Measurements from ENCODE around the gene SUFU.
A peak's percentile ranks its signal among the peaks of the same experiment; 100 is the strongest.

The SUFU gene

DNA sequence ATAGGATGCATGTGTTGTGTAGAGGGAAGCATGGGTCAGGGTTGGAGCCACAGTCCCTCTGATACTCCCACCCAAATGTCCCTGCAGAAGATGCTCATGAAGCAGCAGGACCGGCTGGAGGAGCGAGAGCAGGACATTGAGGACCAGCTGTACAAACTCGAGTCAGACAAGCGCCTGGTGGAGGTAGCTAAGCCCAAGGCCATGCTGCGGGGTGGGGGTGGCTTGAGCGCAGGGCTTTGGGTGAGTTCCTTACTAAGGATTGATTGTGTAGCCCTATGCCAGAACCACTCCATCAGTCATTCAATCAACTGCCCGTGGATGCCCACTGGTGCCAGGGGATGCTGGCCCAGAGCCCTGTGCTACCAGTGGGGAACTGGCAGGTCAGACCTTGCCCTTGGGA lies 150.8 kb downstream of the SUFU start:
- Histone ChIP-seq H3K4me3 (ENCODE audit: insufficient read depth, low read depth, low read length, poor library complexity, severe bottlenecking) (no peak overlapping the region), H3K27ac (ENCODE audit: insufficient read depth, low read length, poor library complexity, severe bottlenecking) (no peak overlapping the region), H3K9me3 (ENCODE audit: control insufficient read depth, low read length) (no peaks in the 10 kb centered on the region), H3K4me1 (ENCODE audit: control insufficient read depth, insufficient read depth, low read length, poor library complexity, severe bottlenecking) (peaks cover 37% of the 10 kb centered on the region), H3K36me3 (ENCODE audit: control insufficient read depth, insufficient read depth, low read length) (peaks cover 55% of the 10 kb centered on the region), H3K27me3 (replicated peaks; ENCODE audit: control insufficient read depth, insufficient read depth, low read length, poor library complexity, severe bottlenecking) (no peaks in the 10 kb centered on the region)
- no peak for DNase-seq

DNA sequence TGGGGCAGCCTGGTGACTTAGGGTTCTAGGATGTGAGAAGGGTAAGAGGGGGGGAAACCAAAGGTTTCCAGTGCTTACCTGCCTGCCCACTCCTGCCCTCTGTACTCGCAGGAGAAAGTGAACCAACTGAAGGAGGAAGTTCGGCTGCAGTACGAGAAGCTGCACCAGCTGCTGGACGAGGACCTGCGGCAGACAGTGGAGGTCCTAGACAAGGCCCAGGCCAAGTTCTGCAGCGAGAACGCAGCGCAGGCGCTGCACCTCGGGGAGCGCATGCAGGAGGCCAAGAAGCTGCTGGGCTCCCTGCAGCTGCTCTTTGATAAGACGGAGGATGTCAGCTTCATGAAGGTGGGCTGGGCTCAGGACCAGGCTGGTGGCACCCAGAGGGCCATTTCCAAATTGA lies 151.2 kb downstream of the SUFU start:
- Histone ChIP-seq H3K36me3 (ENCODE audit: control insufficient read depth, insufficient read depth, low read length) (peaks cover 55% of the 10 kb centered on the region), H3K27me3 (replicated peaks; ENCODE audit: control insufficient read depth, insufficient read depth, low read length, poor library complexity, severe bottlenecking) (no peaks in the 10 kb centered on the region), H3K9me3 (ENCODE audit: control insufficient read depth, low read length) (no peaks in the 10 kb centered on the region), H3K27ac (ENCODE audit: insufficient read depth, low read length, poor library complexity, severe bottlenecking) (no peak overlapping the region), H3K4me3 (ENCODE audit: insufficient read depth, low read depth, low read length, poor library complexity, severe bottlenecking) (no peak overlapping the region), H3K4me1 (ENCODE audit: control insufficient read depth, insufficient read depth, low read length, poor library complexity, severe bottlenecking) (peaks cover 33% of the 10 kb centered on the region)
- DNase-seq: no peak

- no peaks in the 10 kb centered on the region for H3K9me3 ChIP-seq (ENCODE audit: control insufficient read depth, low read length)
- H3K27ac ChIP-seq (ENCODE audit: insufficient read depth, low read length, poor library complexity, severe bottlenecking): no peak overlapping the region
- no peaks in the 10 kb centered on the region for H3K27me3 ChIP-seq (replicated peaks; ENCODE audit: control insufficient read depth, insufficient read depth, low read length, poor library complexity, severe bottlenecking)
- H3K36me3 ChIP-seq (ENCODE audit: control insufficient read depth, insufficient read depth, low read length): peaks cover 55% of the 10 kb centered on the region
- no peak overlapping the region for H3K4me3 ChIP-seq (ENCODE audit: insufficient read depth, low read depth, low read length, poor library complexity, severe bottlenecking)
- no peak for DNase-seq
- H3K4me1 ChIP-seq (ENCODE audit: control insufficient read depth, insufficient read depth, low read length, poor library complexity, severe bottlenecking): peaks cover 33% of the 10 kb centered on the region
Measured at GRCh38 chr10:102656026-102656425, 152.3 kb downstream of the SUFU start.

- no peak overlapping the region for H3K27ac ChIP-seq (ENCODE audit: insufficient read depth, low read length, poor library complexity, severe bottlenecking)
- no peak for DNase-seq
- H3K9me3 ChIP-seq (ENCODE audit: control insufficient read depth, low read length): no peaks in the 10 kb centered on the region
- no peak overlapping the region for H3K4me3 ChIP-seq (ENCODE audit: insufficient read depth, low read depth, low read length, poor library complexity, severe bottlenecking)
- peaks cover 33% of the 10 kb centered on the region for H3K4me1 ChIP-seq (ENCODE audit: control insufficient read depth, insufficient read depth, low read length, poor library complexity, severe bottlenecking)
- H3K27me3 ChIP-seq (replicated peaks; ENCODE audit: control insufficient read depth, insufficient read depth, low read length, poor library complexity, severe bottlenecking): no peaks in the 10 kb centered on the region
- peaks cover 55% of the 10 kb centered on the region for H3K36me3 ChIP-seq (ENCODE audit: control insufficient read depth, insufficient read depth, low read length)
Measured at GRCh38 chr10:102656791-102657371, 153.1 kb downstream of the SUFU start.

DNA sequence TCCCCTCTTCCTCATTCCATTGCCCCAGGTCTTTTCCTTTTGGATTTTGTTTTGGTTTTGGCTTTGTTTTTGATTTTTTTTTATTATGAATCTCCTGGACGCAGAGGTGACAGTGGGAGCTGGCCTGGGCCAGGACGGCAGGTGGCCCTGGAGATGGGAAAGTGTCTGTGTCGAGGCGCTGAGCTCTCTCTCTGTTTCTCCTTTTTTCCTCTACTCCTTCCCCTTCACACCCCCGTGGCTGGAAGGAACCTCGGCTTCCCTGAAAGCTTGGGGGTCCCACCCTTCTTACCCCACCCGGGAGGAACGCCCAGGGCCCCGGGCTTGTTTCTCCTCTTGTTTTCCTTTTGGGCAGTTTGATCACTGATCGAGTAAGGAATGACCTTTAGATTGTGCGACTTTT lies 153.7 kb downstream of the SUFU start:
- Histone ChIP-seq H3K36me3 (ENCODE audit: control insufficient read depth, insufficient read depth, low read length) (peaks cover 55% of the 10 kb centered on the region), H3K4me1 (ENCODE audit: control insufficient read depth, insufficient read depth, low read length, poor library complexity, severe bottlenecking) (peaks cover 28% of the 10 kb centered on the region), H3K27me3 (replicated peaks; ENCODE audit: control insufficient read depth, insufficient read depth, low read length, poor library complexity, severe bottlenecking) (no peaks in the 10 kb centered on the region), H3K4me3 (ENCODE audit: insufficient read depth, low read depth, low read length, poor library complexity, severe bottlenecking) (no peak overlapping the region), H3K9me3 (ENCODE audit: control insufficient read depth, low read length) (no peaks in the 10 kb centered on the region), H3K27ac (ENCODE audit: insufficient read depth, low read length, poor library complexity, severe bottlenecking) (no peak overlapping the region)
- DNase-seq: no peak

DNA sequence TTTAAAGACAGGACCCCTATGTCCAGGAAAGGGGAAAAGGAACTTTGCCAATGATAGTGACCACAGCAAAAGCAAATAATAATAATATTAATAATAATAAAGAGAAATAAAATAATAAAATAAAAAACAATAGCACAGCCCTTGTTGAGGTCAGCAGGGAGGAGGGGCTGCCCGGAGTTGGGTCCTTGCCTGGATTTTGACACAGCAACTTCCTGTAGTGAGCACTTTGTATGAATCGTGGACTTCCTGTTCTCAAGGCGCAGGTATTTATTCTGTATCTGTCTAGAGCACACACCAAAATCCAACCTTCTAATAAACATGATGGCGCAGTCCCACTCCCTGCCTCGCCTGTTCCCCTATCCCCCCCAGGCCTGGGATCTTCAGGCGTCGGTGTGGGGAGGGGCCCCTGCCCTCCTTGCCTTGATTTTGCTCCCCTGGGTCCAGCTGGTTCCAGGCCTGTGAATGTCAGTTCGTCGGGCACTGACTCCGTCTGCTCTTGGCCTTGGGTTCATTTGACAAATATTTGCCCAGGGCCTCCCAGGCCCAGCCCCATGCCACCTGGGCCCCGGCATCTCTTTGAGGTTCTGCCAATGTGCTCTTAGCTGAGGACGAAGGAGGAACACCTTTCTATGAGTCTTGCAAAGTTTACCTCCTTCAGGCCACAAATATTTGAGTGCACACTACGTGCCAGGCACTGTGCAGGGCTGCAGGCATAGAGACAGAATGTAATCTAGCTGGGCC lies 154.4 kb downstream of the SUFU start:
- H3K4me3 ChIP-seq (ENCODE audit: insufficient read depth, low read depth, low read length, poor library complexity, severe bottlenecking): no peak overlapping the region
- no peaks in the 10 kb centered on the region for H3K9me3 ChIP-seq (ENCODE audit: control insufficient read depth, low read length)
- peak overlapping the region; percentile 45 for H3K27ac ChIP-seq (ENCODE audit: insufficient read depth, low read length, poor library complexity, severe bottlenecking)
- peaks cover 28% of the 10 kb centered on the region for H3K4me1 ChIP-seq (ENCODE audit: control insufficient read depth, insufficient read depth, low read length, poor library complexity, severe bottlenecking)
- no peak for DNase-seq
- H3K36me3 ChIP-seq (ENCODE audit: control insufficient read depth, insufficient read depth, low read length): peaks cover 52% of the 10 kb centered on the region
- H3K27me3 ChIP-seq (replicated peaks; ENCODE audit: control insufficient read depth, insufficient read depth, low read length, poor library complexity, severe bottlenecking): no peaks in the 10 kb centered on the region

- no peaks in the 10 kb centered on the region for H3K9me3 ChIP-seq (ENCODE audit: control insufficient read depth, low read length)
- peaks cover 28% of the 10 kb centered on the region for H3K4me1 ChIP-seq (ENCODE audit: control insufficient read depth, insufficient read depth, low read length, poor library complexity, severe bottlenecking)
- no peak overlapping the region for H3K4me3 ChIP-seq (ENCODE audit: insufficient read depth, low read depth, low read length, poor library complexity, severe bottlenecking)
- H3K36me3 ChIP-seq (ENCODE audit: control insufficient read depth, insufficient read depth, low read length): peaks cover 46% of the 10 kb centered on the region
- H3K27ac ChIP-seq (ENCODE audit: insufficient read depth, low read length, poor library complexity, severe bottlenecking): peak overlapping the region; percentile 45
- H3K27me3 ChIP-seq (replicated peaks; ENCODE audit: control insufficient read depth, insufficient read depth, low read length, poor library complexity, severe bottlenecking): no peaks in the 10 kb centered on the region
- DNase-seq: no peak
Measured at GRCh38 chr10:102658802-102659201, 155.0 kb downstream of the SUFU start.

DNA sequence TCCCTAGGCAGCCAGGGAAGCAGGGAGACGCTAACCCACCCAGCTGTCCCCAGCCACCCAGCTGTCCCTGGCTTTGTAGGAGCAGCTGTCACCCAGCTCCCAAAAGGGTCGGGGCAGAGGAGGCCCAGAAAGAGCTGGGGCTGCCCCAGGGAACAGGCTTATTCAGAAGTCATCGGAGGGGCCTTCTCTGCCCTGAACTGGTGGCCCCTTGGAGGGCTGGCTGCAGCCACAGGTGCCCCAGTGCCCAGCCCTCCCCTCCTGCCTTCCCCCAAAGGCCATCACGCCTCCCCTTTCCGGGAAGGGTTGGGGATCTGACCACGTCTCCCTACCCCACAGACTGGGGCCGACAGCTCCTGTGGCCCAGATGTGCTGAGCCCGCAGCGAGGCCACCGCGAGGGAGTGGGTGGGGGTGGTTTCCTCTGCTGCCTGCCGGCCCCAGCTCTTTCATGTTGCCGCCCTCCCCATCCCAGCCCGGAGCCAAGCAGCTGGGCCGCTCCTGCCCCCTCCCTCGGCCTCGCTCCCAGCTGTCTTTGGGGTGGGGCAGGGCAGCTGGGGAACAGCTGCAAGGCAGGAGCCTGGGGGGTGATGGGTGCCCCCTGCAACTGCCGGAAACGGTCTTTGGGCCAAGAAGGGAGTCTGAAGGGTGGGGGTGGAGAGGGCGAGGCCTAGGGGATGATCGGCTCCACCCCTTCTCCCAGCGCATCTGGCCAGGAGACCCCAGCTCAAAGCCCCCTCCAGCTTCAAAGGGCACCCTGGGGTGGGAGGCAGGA lies 157.3 kb downstream of the SUFU start:
- no peaks in the 10 kb centered on the region for H3K9me3 ChIP-seq (ENCODE audit: control insufficient read depth, low read length)
- H3K4me1 ChIP-seq (ENCODE audit: control insufficient read depth, insufficient read depth, low read length, poor library complexity, severe bottlenecking): peaks cover 28% of the 10 kb centered on the region
- no peaks in the 10 kb centered on the region for H3K27me3 ChIP-seq (replicated peaks; ENCODE audit: control insufficient read depth, insufficient read depth, low read length, poor library complexity, severe bottlenecking)
- DNase-seq: peak in 2 of 3 donors; percentile 33
- H3K4me3 ChIP-seq (ENCODE audit: insufficient read depth, low read depth, low read length, poor library complexity, severe bottlenecking): peak overlapping the region; percentile 42
- peak overlapping the region; percentile 66 for H3K27ac ChIP-seq (ENCODE audit: insufficient read depth, low read length, poor library complexity, severe bottlenecking)
- H3K36me3 ChIP-seq (ENCODE audit: control insufficient read depth, insufficient read depth, low read length): peaks cover 23% of the 10 kb centered on the region

- Histone ChIP-seq H3K27me3 (replicated peaks; ENCODE audit: control insufficient read depth, insufficient read depth, low read length, poor library complexity, severe bottlenecking) (no peaks in the 10 kb centered on the region), H3K4me3 (ENCODE audit: insufficient read depth, low read depth, low read length, poor library complexity, severe bottlenecking) (no peak overlapping the region), H3K4me1 (ENCODE audit: control insufficient read depth, insufficient read depth, low read length, poor library complexity, severe bottlenecking) (peaks cover 28% of the 10 kb centered on the region), H3K36me3 (ENCODE audit: control insufficient read depth, insufficient read depth, low read length) (peaks cover 17% of the 10 kb centered on the region), H3K9me3 (ENCODE audit: control insufficient read depth, low read length) (no peaks in the 10 kb centered on the region), H3K27ac (ENCODE audit: insufficient read depth, low read length, poor library complexity, severe bottlenecking) (peak overlapping the region; percentile 66)
- DNase-seq: no peak
Measured at GRCh38 chr10:102661658-102662028, 157.9 kb downstream of the SUFU start.

GRCh38 chr10:102665904-102666509 lies 162.2 kb downstream of the SUFU start:
- Histone ChIP-seq H3K4me1 (ENCODE audit: control insufficient read depth, insufficient read depth, low read length, poor library complexity, severe bottlenecking) (peaks cover 25% of the 10 kb centered on the region), H3K27ac (ENCODE audit: insufficient read depth, low read length, poor library complexity, severe bottlenecking) (no peak overlapping the region), H3K27me3 (replicated peaks; ENCODE audit: control insufficient read depth, insufficient read depth, low read length, poor library complexity, severe bottlenecking) (no peaks in the 10 kb centered on the region), H3K4me3 (ENCODE audit: insufficient read depth, low read depth, low read length, poor library complexity, severe bottlenecking) (no peak overlapping the region), H3K36me3 (ENCODE audit: control insufficient read depth, insufficient read depth, low read length) (no peaks in the 10 kb centered on the region), H3K9me3 (ENCODE audit: control insufficient read depth, low read length) (no peaks in the 10 kb centered on the region)
- DNase-seq: no peak
